IPS-15b (cell line): Measurements from ENCODE around the gene TTC9B.

Experiments used
- H3K27me3 ChIP-seq: one replicate; pipeline ENCODE4 v1.6.1; 2013; ENCODE audit warnings: low read length; ENCODE audit not compliant: control insufficient read depth, insufficient read depth
- H3K36me3 ChIP-seq: one replicate; pipeline ENCODE4 v1.6.1; 2013; ENCODE audit warnings: low read length; ENCODE audit not compliant: control insufficient read depth, insufficient read depth
- H3K4me1 ChIP-seq: one replicate; pipeline ENCODE4 v1.6.1; 2013; ENCODE audit warnings: mild to moderate bottlenecking, low read length; ENCODE audit not compliant: control insufficient read depth, insufficient read depth
- H3K4me3 ChIP-seq: one replicate; pipeline ENCODE4 v1.5.1; 2013; ENCODE audit warnings: low read depth, low read length
- H3K9ac ChIP-seq: one replicate; pipeline ENCODE4 v1.6.1; 2013; ENCODE audit warnings: low read depth, mild to moderate bottlenecking, low read length
- H3K9me3 ChIP-seq: one replicate; pipeline ENCODE4 v1.6.1; 2013; ENCODE audit warnings: mild to moderate bottlenecking, low read length; ENCODE audit not compliant: control insufficient read depth, insufficient read depth

TTC9B gene

GRCh38 chr19:40246292-40247073, 28.3 kb upstream of the TTC9B start:
- Histone ChIP-seq H3K4me3 (no peak overlapping the region), H3K27me3 (no peaks in the 10 kb centered on the region), H3K4me1 (peaks cover 3% of the 10 kb centered on the region), H3K9me3 (no peaks in the 10 kb centered on the region), H3K36me3 (peaks cover 18% of the 10 kb centered on the region), H3K9ac (no peak overlapping the region)

GRCh38 chr19:40245506-40246128, 27.4 kb upstream of the TTC9B start:
- H3K9me3 ChIP-seq, result no peaks in the 10 kb centered on the region
- no peak overlapping the region for H3K4me3 ChIP-seq
- H3K36me3 ChIP-seq, result peaks cover 22% of the 10 kb centered on the region
- no peaks in the 10 kb centered on the region for H3K27me3 ChIP-seq
- no peak overlapping the region for H3K9ac ChIP-seq
- peaks cover 3% of the 10 kb centered on the region for H3K4me1 ChIP-seq

- Histone ChIP-seq H3K4me1 (peaks cover 3% of the 10 kb centered on the region), H3K27me3 (no peaks in the 10 kb centered on the region), H3K36me3 (peaks cover 25% of the 10 kb centered on the region), H3K9me3 (no peaks in the 10 kb centered on the region), H3K9ac (no peak overlapping the region), H3K4me3 (no peak overlapping the region)
Observed at GRCh38 chr19:40244579-40245317, 26.6 kb upstream of the TTC9B start.

- Histone ChIP-seq H3K4me1 (peaks cover 3% of the 10 kb centered on the region), H3K36me3 (peaks cover 37% of the 10 kb centered on the region), H3K9ac (no peak overlapping the region)
Observed at GRCh38 chr19:40243181-40243580, 25.0 kb upstream of the TTC9B start.

GRCh38 chr19:40242480-40242879, 24.3 kb upstream of the TTC9B start:
- peaks cover 3% of the 10 kb centered on the region for H3K4me1 ChIP-seq
- peaks cover 38% of the 10 kb centered on the region for H3K36me3 ChIP-seq
- H3K27me3 ChIP-seq, result no peaks in the 10 kb centered on the region
- no peaks in the 10 kb centered on the region for H3K9me3 ChIP-seq
- H3K4me3 ChIP-seq, result no peak overlapping the region
- H3K9ac ChIP-seq, result no peak overlapping the region

More at GRCh38 chr19:40243181-40243580, 25.0 kb upstream of the TTC9B start:
- no peaks in the 10 kb centered on the region for H3K9me3 ChIP-seq
- no peaks in the 10 kb centered on the region for H3K27me3 ChIP-seq
- no peak overlapping the region for H3K4me3 ChIP-seq

- H3K4me1 ChIP-seq, result peaks cover 3% of the 10 kb centered on the region
- H3K36me3 ChIP-seq, result peaks cover 41% of the 10 kb centered on the region
- no peaks in the 10 kb centered on the region for H3K27me3 ChIP-seq
- no peak overlapping the region for H3K4me3 ChIP-seq
- H3K9ac ChIP-seq, result no peak overlapping the region
- no peaks in the 10 kb centered on the region for H3K9me3 ChIP-seq
Observed at GRCh38 chr19:40241809-40242384, 23.7 kb upstream of the TTC9B start.

- peaks cover 42% of the 10 kb centered on the region for H3K36me3 ChIP-seq
Observed at GRCh38 chr19:40241125-40241808, 23.1 kb upstream of the TTC9B start.

DNA sequence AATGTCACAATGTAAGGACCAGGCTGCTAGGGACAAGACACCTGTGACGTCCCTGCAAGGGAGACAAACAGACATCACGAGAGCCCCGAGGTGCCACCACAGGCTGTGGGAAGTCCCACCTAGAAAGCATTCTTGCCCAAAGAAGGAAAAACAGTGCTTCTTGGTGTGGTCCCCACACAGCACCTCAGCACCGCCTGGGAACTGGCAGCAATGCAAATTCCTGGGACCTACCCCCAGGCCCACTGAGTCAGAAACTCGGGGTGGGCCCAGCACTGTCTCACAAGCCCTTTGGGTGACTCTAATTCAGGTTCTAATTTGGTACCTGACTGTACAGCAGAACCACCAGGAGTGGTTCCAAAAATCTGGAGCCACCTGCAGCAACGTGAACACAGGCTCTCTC, 22.1 kb upstream of the TTC9B start:
- Histone ChIP-seq H3K9ac (no peak overlapping the region), H3K9me3 (no peaks in the 10 kb centered on the region), H3K36me3 (peaks cover 47% of the 10 kb centered on the region), H3K4me1 (peaks cover 3% of the 10 kb centered on the region), H3K4me3 (no peak overlapping the region), H3K27me3 (no peaks in the 10 kb centered on the region)

More at GRCh38 chr19:40241125-40241808, 23.1 kb upstream of the TTC9B start:
- Histone ChIP-seq H3K4me1 (peaks cover 3% of the 10 kb centered on the region), H3K9ac (no peak overlapping the region), H3K4me3 (no peak overlapping the region), H3K27me3 (no peaks in the 10 kb centered on the region), H3K9me3 (no peaks in the 10 kb centered on the region)

- Histone ChIP-seq H3K4me1 (no peaks in the 10 kb centered on the region), H3K4me3 (no peak overlapping the region), H3K36me3 (peaks cover 54% of the 10 kb centered on the region), H3K9me3 (no peaks in the 10 kb centered on the region), H3K27me3 (no peaks in the 10 kb centered on the region), H3K9ac (no peak overlapping the region)
Observed at GRCh38 chr19:40239415-40240226, 21.4 kb upstream of the TTC9B start.

- Histone ChIP-seq H3K9me3 (no peaks in the 10 kb centered on the region), H3K4me3 (no peak overlapping the region), H3K27me3 (no peaks in the 10 kb centered on the region), H3K4me1 (no peaks in the 10 kb centered on the region), H3K9ac (no peak overlapping the region), H3K36me3 (peaks cover 55% of the 10 kb centered on the region)
Observed at GRCh38 chr19:40238775-40239174, 20.6 kb upstream of the TTC9B start.
